HepG2 (cell line): ENCODE measurements around the gene ENO1. TPM values are rescaled to one million over a fixed set of nuclear protein-coding genes. Genes with fewer than 3 reads are reported as not detected.

Experiments
- ATAC-seq: fragments of 200-7000 bp; cut with Tn5 transposase; 3 replicates; pipeline ENCODE4 v1.9.1; 2020; ENCODE audit warnings: mild to moderate bottlenecking, moderate library complexity
- BruUV-seq: library from RNA; stranded (reverse); fragments of 400-500 nt; replicated peaks from 2 replicates; lab custom pipeline; 2021; lab: Mats Ljungman, UMichigan
- CTCF ChIA-PET: fragments of 300-600 bp; formaldehyde crosslinking; extraction: SDS; loops from one replicate; lab custom pipeline; 2021; ENCODE audit warnings: low total read pairs, inconsistent platforms, low intra/inter-chr PET ratio; lab: Yijun Ruan, JAX
- POLR2A ChIA-PET: fragments of 350-600 bp; sonication (Branson Sonifier 250); formaldehyde crosslinking; loops from one replicate; lab custom pipeline; 2020; ENCODE audit warnings: antibody characterized with exemption, inconsistent platforms; lab: Yijun Ruan, JAX
- DNase-seq: peaks from one replicate; pipeline ENCODE4 v3.0.0-alpha.2; 2015; ENCODE audit warnings: low spot score
- FAIRE-seq: peaks from 3 replicates; lab custom pipeline; 2011; peaks lifted over from hg19 to GRCh38; lab: Jason Lieb, UNC
- H2AFZ ChIP-seq: one replicate; pipeline ENCODE4 v1.6.1; 2011; ENCODE audit warnings: low read length, inconsistent platforms
- H3K27ac ChIP-seq: fragments of 300-600 bp; 3 replicates; pipeline ENCODE4 v1.8.0; 2011; ENCODE audit warnings: mixed run types, mild to moderate bottlenecking, mixed read lengths, low read length, inconsistent platforms; ENCODE audit not compliant: insufficient read depth; ENCODE audit errors: extremely low read length
- H3K27me3 ChIP-seq, 2 experiments: fragments of 200-600 bp in 1 of 2; 2 replicates in 1 of 2; 3 replicates in 1 of 2; pipeline versions ENCODE4 v1.6.0 to v1.8.0; 2011; ENCODE audit warnings: low read length in 2 of 2, mild to moderate bottlenecking in 2 of 2, moderate library complexity in 2 of 2, inconsistent platforms in 1 of 2; ENCODE audit not compliant: insufficient read depth in 2 of 2, control insufficient read depth in 1 of 2
- H3K36me3 ChIP-seq, 2 experiments: fragments of 200-600 bp in 1 of 2; replicated peaks in 1 of 2; 2 replicates in 1 of 2; 3 replicates in 1 of 2; pipeline versions ENCODE4 v1.5.1 to v1.8.0; 2011; ENCODE audit warnings: low read length in 2 of 2, inconsistent platforms in 1 of 2; ENCODE audit not compliant: insufficient read depth in 2 of 2, control insufficient read depth in 1 of 2
- H3K4me1 ChIP-seq: 2 replicates; pipeline ENCODE4 v1.5.1; 2012; ENCODE audit warnings: low read length, inconsistent platforms; ENCODE audit not compliant: insufficient read depth
- H3K4me2 ChIP-seq: 2 replicates; pipeline ENCODE4 v1.6.0; 2011; ENCODE audit warnings: low read depth, low read length, inconsistent platforms
- H3K4me3 ChIP-seq, 3 experiments: fragments of 200-600 bp in 1 of 3; sonication (generic), shearing (Covaris generic) in 1 of 3; replicated peaks in 1 of 3; 2 replicates each; pipeline ENCODE4 v1.5.1; 2011 to 2016; ENCODE audit warnings: low read length in 3 of 3, inconsistent platforms in 2 of 3, low read depth in 2 of 3, mild to moderate bottlenecking in 2 of 3, control low read depth in 1 of 3, mixed read lengths in 1 of 3; ENCODE audit not compliant: insufficient read depth in 1 of 3
- H3K79me2 ChIP-seq: one replicate; pipeline ENCODE4 v1.6.1; 2011; ENCODE audit warnings: low read length, inconsistent platforms; ENCODE audit not compliant: insufficient read depth
- H3K9ac ChIP-seq: 2 replicates; pipeline ENCODE4 v1.6.0; 2011; ENCODE audit warnings: mild to moderate bottlenecking, low read depth, low read length, inconsistent platforms; ENCODE audit not compliant: insufficient read depth
- H3K9me3 ChIP-seq: 2 replicates; pipeline ENCODE4 v1.5.1; 2012; ENCODE audit warnings: mild to moderate bottlenecking, low read length
- H4K20me1 ChIP-seq: 2 replicates; pipeline ENCODE4 v1.6.0; 2011; ENCODE audit warnings: inconsistent platforms, mild to moderate bottlenecking, low read length, moderate library complexity; ENCODE audit not compliant: insufficient read depth
- ATF7 ChIP-seq, 2 experiments: fragments of 450-650 bp in 1 of 2; sonication (generic) in 1 of 2; formaldehyde crosslinking in 1 of 2; IDR thresholded peaks; 2 replicates each; pipeline versions ENCODE4 v1.4.0 to v1.6.1; 2016 to 2020; ENCODE audit warnings: antibody characterized with exemption in 1 of 2, mild to moderate bottlenecking in 1 of 2, missing genetic modification reagents in 1 of 2
- CCDC6 ChIP-seq: sonication (generic); formaldehyde crosslinking; IDR thresholded peaks from 2 replicates; pipeline ENCODE4 v1.8.1; 2022; ENCODE audit warnings: mild to moderate bottlenecking, missing genetic modification reagents, moderate library complexity
- CREB3 ChIP-seq: sonication (generic); formaldehyde crosslinking; IDR thresholded peaks from 2 replicates; pipeline ENCODE4 v1.5.0; 2020; ENCODE audit warnings: missing genetic modification reagents
- ETV5 ChIP-seq: IDR thresholded peaks from 2 replicates; pipeline ENCODE4 v1.6.1; 2018; ENCODE audit warnings: missing biosample characterization, missing genetic modification reagents, inconsistent platforms, borderline replicate concordance
- FOXK1 ChIP-seq: sonication (generic); formaldehyde crosslinking; IDR thresholded peaks from 2 replicates; pipeline ENCODE4 v1.4.0; 2020; ENCODE audit warnings: low read depth, missing genetic modification reagents, borderline replicate concordance
- HMG20B ChIP-seq: conservative IDR thresholded peaks from 2 replicates; pipeline ENCODE4 v1.6.1; 2016; ENCODE audit warnings: missing genetic modification reagents, missing compliant biosample characterization
- PRDM15 ChIP-seq: sonication (generic); formaldehyde crosslinking; IDR thresholded peaks from 2 replicates; pipeline ENCODE4 v1.4.0; 2020; ENCODE audit warnings: missing genetic modification reagents
- RARA ChIP-seq: IDR thresholded peaks from 2 replicates; pipeline ENCODE4 v1.6.1; 2016; ENCODE audit warnings: missing genetic modification reagents, missing compliant biosample characterization
- TFAP4 ChIP-seq: sonication (generic); IDR thresholded peaks from 2 replicates; pipeline ENCODE4 v1.6.1; 2016; ENCODE audit warnings: low read depth, borderline replicate concordance
- ZNF230 ChIP-seq: sonication (generic); formaldehyde crosslinking; IDR thresholded peaks from 2 replicates; pipeline ENCODE4 v1.4.0; 2020; ENCODE audit warnings: mild to moderate bottlenecking, missing genetic modification reagents
- ZNF496 ChIP-seq: sonication (generic); formaldehyde crosslinking; IDR thresholded peaks from 2 replicates; pipeline ENCODE4 v1.8.1; 2023; ENCODE audit warnings: mild to moderate bottlenecking, moderate library complexity, missing genetic modification reagents; ENCODE audit not compliant: insufficient replicate concordance
- ZNF512B ChIP-seq: sonication (generic); formaldehyde crosslinking; IDR thresholded peaks from 2 replicates; pipeline ENCODE4 v1.5.1; 2020; ENCODE audit warnings: missing genetic modification reagents, mild to moderate bottlenecking, borderline replicate concordance
- ZNF564 ChIP-seq: sonication (generic); formaldehyde crosslinking; IDR thresholded peaks from 2 replicates; pipeline ENCODE4 v1.8.1; 2023; ENCODE audit warnings: mild to moderate bottlenecking, missing genetic modification reagents
- ZNF567 ChIP-seq: sonication (generic); formaldehyde crosslinking; IDR thresholded peaks from 2 replicates; pipeline ENCODE4 v1.8.1; 2023; ENCODE audit warnings: mild to moderate bottlenecking, missing genetic modification reagents, borderline replicate concordance
- ZZZ3 ChIP-seq: sonication (generic); formaldehyde crosslinking; IDR thresholded peaks from 2 replicates; pipeline ENCODE4 v1.4.0; 2020; ENCODE audit warnings: missing genetic modification reagents, mild to moderate bottlenecking, borderline replicate concordance
- WGBS: methylation state at CpG from one replicate; pipeline ENCODE4 v1.1.6; 2017; ENCODE audit warnings: low lambda C conversion rate; 5-methylcytosine and 5-hydroxymethylcytosine counted together
- in situ Hi-C: cut with HindIII; loops from 2 replicates; pipeline ENCODE4 v1.10.0; 2017; ENCODE audit warnings: low pct_unique_long_range_greater_than_20kb; ENCODE audit not compliant: extremely low pct_ligation_motif_present
- intact Hi-C: fragments of 100-400 bp; cut with micrococcal nuclease; formaldehyde crosslinking; loops from one replicate; pipeline ENCODE4 v1.10.0; 2022; ENCODE audit not compliant: unreplicated experiment
- polyA plus RNA-seq, 8 experiments: library from polyadenylated mRNA; depleted of rRNA in 3 of 8; stranded (reverse) in 7 of 8; unstranded in 1 of 8; fragments of >200 nt; fragmentation: Illumina TruSeq in 4 of 8; extraction: Trizol in 4 of 8; gene quantifications; 2 replicates each; pipeline versions ENCODE4 v1.2.1 to v1.2.3, GENCODE V29; 2011 to 2016; ENCODE audit warnings: low read depth in 4 of 8, missing spikeins in 1 of 8, mixed read lengths in 1 of 8; ENCODE audit not compliant: insufficient read depth in 1 of 8
- total RNA-seq, 5 experiments: library from RNA; depleted of rRNA; stranded (reverse); fragments of >200 nt; fragmentation: Illumina TruSeq; extraction: Trizol; gene quantifications; 2 replicates each; pipeline ENCODE4 v1.2.3, GENCODE V29; 2016; ENCODE audit warnings: low read depth in 1 of 5

Gene ENO1
- total and polyA plus RNA-seq, 2 of the 13 experiments (the other 11 are each of a cell fraction or from before 2014, with no cell fraction given), result 1,559 to 3,103 TPM

- H3K4me1 ChIP-seq, result peaks cover 66% of the 10 kb centered on the region
- FAIRE-seq (no peak), ATAC-seq (no peak), DNase-seq (no peak)
- BruUV-seq, result no TSS peak
- ChIA-PET CTCF (no interaction called here), POLR2A (no interaction called here)
- H3K27ac ChIP-seq, result no peak overlapping the region
- no peak overlapping the region for H3K4me2 ChIP-seq
- no peaks in the 10 kb centered on the region for H3K79me2 ChIP-seq
- no peaks in the 10 kb centered on the region for H4K20me1 ChIP-seq
- no peaks in the 10 kb centered on the region for H3K27me3 ChIP-seq
- H3K4me3 ChIP-seq, result no peak overlapping the region
- 86% methylated on average over 5 of the region's 5 CpGs for WGBS
- H3K9me3 ChIP-seq, result no peaks in the 10 kb centered on the region
- no peak overlapping the region for H3K9ac ChIP-seq
- in situ Hi-C loops (no loop called here), intact Hi-C loops (no loop called here)
- no peak overlapping the region for H2AFZ ChIP-seq
- H3K36me3 ChIP-seq, result no peaks in the 10 kb centered on the region
- TF ChIP-seq ZZZ3 (CRISPR knock-in tag), result no peak
- TF ChIP-seq HMG20B (CRISPR knock-in tag), result no peak
- no peak for TF ChIP-seq ZNF496
- TF ChIP-seq PRDM15, result no peak
- TF ChIP-seq ZNF512B (CRISPR knock-in tag), result no peak
- no peak for TF ChIP-seq RARA (CRISPR knock-in tag)
- no peak for TF ChIP-seq ZNF567 (CRISPR knock-in tag)
- no peak for TF ChIP-seq FOXK1 (CRISPR knock-in tag)
- TF ChIP-seq ATF7 (IDR thresholded peaks at IDR 0.05), result no peak
- no peak for TF ChIP-seq ATF7 (CRISPR knock-in tag; IDR thresholded peaks at IDR 0.05)
- no peak for TF ChIP-seq CCDC6 (CRISPR knock-in tag)
- TF ChIP-seq ZNF230 (CRISPR knock-in tag), result no peak
- TF ChIP-seq ZNF564 (CRISPR knock-in tag), result no peak
- no peak for TF ChIP-seq TFAP4
- no peak for TF ChIP-seq ETV5
- TF ChIP-seq CREB3 (CRISPR knock-in tag), result no peak
These were observed 27.4 kb downstream of the ENO1 start for GRCh38 chr1:8851060-8851459.
